Keratinocyte (primary cell): ENCODE results near the gene MYO1E. TPM values are rescaled to one million over a fixed set of nuclear protein-coding genes. Genes with fewer than 3 reads are reported as not detected.

Experiments used
- DNase-seq: peaks from one replicate; pipeline ENCODE4 v3.0.0-alpha.2; 2011; ENCODE audit warnings: low read depth, missing footprints, low spot score
- FAIRE-seq: peaks from 2 replicates; lab custom pipeline; 2011; peaks lifted over from hg19 to GRCh38; lab: Jason Lieb, UNC
- H2AFZ ChIP-seq: 2 replicates; pipeline ENCODE4 v1.6.0; 2012; ENCODE audit warnings: low read length, control low read depth, inconsistent platforms; ENCODE audit not compliant: control insufficient read depth
- H3K27ac ChIP-seq: 2 replicates; pipeline ENCODE4 v1.5.1; 2011; ENCODE audit warnings: low read length; ENCODE audit not compliant: control insufficient read depth, insufficient read depth
- H3K27me3 ChIP-seq: 3 replicates; pipeline ENCODE4 v1.6.0; 2011; ENCODE audit warnings: low read length; ENCODE audit not compliant: control insufficient read depth, insufficient read depth; ENCODE audit errors: extremely low read depth
- H3K36me3 ChIP-seq, 2 experiments: 2 replicates in 1 of 2; 3 replicates in 1 of 2; pipeline ENCODE4 v1.5.1; 2011; ENCODE audit warnings: low read length in 2 of 2, mild to moderate bottlenecking in 1 of 2; ENCODE audit not compliant: control insufficient read depth in 2 of 2, insufficient read depth in 2 of 2; ENCODE audit errors: extremely low read depth in 1 of 2
- H3K4me1 ChIP-seq: 3 replicates; pipeline ENCODE4 v1.5.1; 2011; ENCODE audit warnings: low read length; ENCODE audit not compliant: control insufficient read depth, insufficient read depth; ENCODE audit errors: extremely low read depth
- H3K4me2 ChIP-seq: 3 replicates; pipeline ENCODE4 v1.6.0; 2011; ENCODE audit warnings: low read depth, low read length; ENCODE audit not compliant: control insufficient read depth, insufficient read depth; ENCODE audit errors: extremely low read depth
- H3K4me3 ChIP-seq, 3 experiments: fragments of 200-600 bp in 1 of 3; sonication (generic) in 1 of 3; 2 replicates in 2 of 3; 3 replicates in 1 of 3; pipeline ENCODE4 v1.5.1; 2011 to 2016; ENCODE audit warnings: low read length in 3 of 3, mild to moderate bottlenecking in 3 of 3, control low read depth in 2 of 3, inconsistent platforms in 1 of 3, low read depth in 1 of 3, mixed read lengths in 1 of 3, mixed run types in 1 of 3, moderate library complexity in 1 of 3; ENCODE audit not compliant: control insufficient read depth in 2 of 3, insufficient read depth in 2 of 3; ENCODE audit errors: extremely low read depth in 1 of 3
- H3K79me2 ChIP-seq: 2 replicates; pipeline ENCODE4 v1.6.0; 2012; ENCODE audit warnings: low read length; ENCODE audit not compliant: control insufficient read depth, insufficient read depth
- H3K9ac ChIP-seq: 3 replicates; pipeline ENCODE4 v1.6.0; 2011; ENCODE audit warnings: low read length; ENCODE audit not compliant: control insufficient read depth, insufficient read depth; ENCODE audit errors: extremely low read depth
- H3K9me1 ChIP-seq: 3 replicates; pipeline ENCODE4 v1.6.0; 2011; ENCODE audit warnings: low read length; ENCODE audit not compliant: control insufficient read depth, insufficient read depth; ENCODE audit errors: extremely low read depth
- H3K9me3 ChIP-seq: 2 replicates; pipeline ENCODE4 v1.5.1; 2012; ENCODE audit warnings: low read depth, low read length; ENCODE audit not compliant: control insufficient read depth
- H4K20me1 ChIP-seq: 3 replicates; pipeline ENCODE4 v1.6.0; 2011; ENCODE audit warnings: low read length; ENCODE audit not compliant: control insufficient read depth, insufficient read depth; ENCODE audit errors: extremely low read depth
- CTCF ChIP-seq, 3 experiments: IDR thresholded peaks in 1 of 3; conservative IDR thresholded peaks in 1 of 3; optimal IDR thresholded peaks in 1 of 3; 2 replicates in 2 of 3; 3 replicates in 1 of 3; pipeline versions ENCODE3 to v1.5.1; 2011; ENCODE audit warnings: low read length in 3 of 3, mild to moderate bottlenecking in 3 of 3, moderate library complexity in 2 of 3, control low read depth in 1 of 3, inconsistent platforms in 1 of 3; ENCODE audit not compliant: insufficient read depth in 2 of 3; ENCODE audit errors: extremely low read depth in 1 of 3
- EZH2 ChIP-seq: IDR thresholded peaks from one replicate; pipeline ENCODE4 v1.6.1; 2012; ENCODE audit warnings: inconsistent platforms, mild to moderate bottlenecking, low read length, moderate library complexity
- dilution Hi-C: fragments of 300-500 bp; cut with MboI; formaldehyde crosslinking; loops from one replicate; pipeline ENCODE4 v1.7.0; 2020; ENCODE audit warnings: low sequenced_read_pairs; ENCODE audit not compliant: extremely low pct_ligation_motif_present
- polyA plus RNA-seq, 5 experiments: library from polyadenylated mRNA; depleted of rRNA in 3 of 5; stranded (reverse) in 3 of 5; stranded (forward) in 1 of 5; unstranded in 1 of 5; fragments of >200 nt; gene quantifications; 1 replicate in 1 of 5; 2 replicates in 3 of 5; 3 replicates in 1 of 5; pipeline versions ENCODE4 v1.2.1 to v1.2.3, GENCODE V29; 2011 to 2012; ENCODE audit warnings: missing spikeins in 2 of 5, low read depth in 1 of 5, low replicate concordance in 1 of 5

MYO1E gene
- polyA plus RNA-seq, 1 donor (not counting 4 experiments of a cell fraction or from before 2014, with no cell fraction given) = 213 TPM

- dilution Hi-C loops = no loop called here
- H3K27me3 ChIP-seq = no peaks in the 10 kb centered on the region
- TF ChIP-seq EZH2 = no peak
- TF ChIP-seq CTCF (optimal IDR thresholded peaks at IDR 0.05 in 1 of 3, IDR thresholded peaks at IDR 0.05 in 1 of 3, conservative IDR thresholded peaks at IDR 0.05 in 1 of 3; ENCODE audit: extremely low read depth in 1 of 3, insufficient read depth in 2 of 3, low read length in 3 of 3) = no peak
These were observed 44.1 kb upstream of the MYO1E start for GRCh38 chr15:59416816-59417215.

GRCh38 chr15:59413577-59413976 lies 40.9 kb upstream of the MYO1E start:
- DNase-seq = no peak
- no peaks in the 10 kb centered on the region for H4K20me1 ChIP-seq
- H3K27me3 ChIP-seq = no peaks in the 10 kb centered on the region
- H3K4me1 ChIP-seq = no peaks in the 10 kb centered on the region
- FAIRE-seq = no peak
- H3K36me3 ChIP-seq = no peaks in the 10 kb centered on the region
- H3K9ac ChIP-seq = no peak overlapping the region
- dilution Hi-C loops = no loop called here
- H2AFZ ChIP-seq = no peak overlapping the region
- H3K9me1 ChIP-seq = no peaks in the 10 kb centered on the region
- H3K79me2 ChIP-seq = no peaks in the 10 kb centered on the region
- H3K4me3 ChIP-seq = no peak overlapping the region
- TF ChIP-seq CTCF (optimal IDR thresholded peaks at IDR 0.05 in 1 of 3, IDR thresholded peaks at IDR 0.05 in 1 of 3, conservative IDR thresholded peaks at IDR 0.05 in 1 of 3; ENCODE audit: extremely low read depth in 1 of 3, insufficient read depth in 2 of 3, low read length in 3 of 3) = no peak
- no peak for TF ChIP-seq EZH2
- no peaks in the 10 kb centered on the region for H3K9me3 ChIP-seq
- no peak overlapping the region for H3K4me2 ChIP-seq
- H3K27ac ChIP-seq = no peak overlapping the region

More at GRCh38 chr15:59416816-59417215, 44.1 kb upstream of the MYO1E start:
- no peaks in the 10 kb centered on the region for H3K9me1 ChIP-seq
- H3K79me2 ChIP-seq = no peaks in the 10 kb centered on the region
- H3K4me3 ChIP-seq = no peak overlapping the region
- no peak overlapping the region for H3K9ac ChIP-seq
- H3K27ac ChIP-seq = no peak overlapping the region
- H3K4me2 ChIP-seq = no peak overlapping the region
- H3K4me1 ChIP-seq = no peaks in the 10 kb centered on the region
- no peak for DNase-seq
- no peaks in the 10 kb centered on the region for H3K36me3 ChIP-seq
- no peak overlapping the region for H2AFZ ChIP-seq
- no peak for FAIRE-seq
- H4K20me1 ChIP-seq = no peaks in the 10 kb centered on the region
- no peaks in the 10 kb centered on the region for H3K9me3 ChIP-seq
